HCT116 (cell line): ENCODE measurements around the gene CSAD.

Experiments used
- CTCF ChIP-seq, 3 experiments: fragments of 200-600 bp in 1 of 3; sonication (generic) in 1 of 3; IDR thresholded peaks in 2 of 3; conservative IDR thresholded peaks in 1 of 3; 2 replicates each; pipeline ENCODE4 v1.5.1; 2012 to 2017; ENCODE audit warnings: low read depth in 2 of 3, low read length in 2 of 3, antibody characterized with exemption in 1 of 3, borderline replicate concordance in 1 of 3, control low read depth in 1 of 3, mild to moderate bottlenecking in 1 of 3, mixed read lengths in 1 of 3, mixed run types in 1 of 3, moderate library complexity in 1 of 3; ENCODE audit not compliant: insufficient read depth in 1 of 3
- REST ChIP-seq: IDR thresholded peaks from 2 replicates; pipeline ENCODE4 v1.6.1; 2012; ENCODE audit warnings: low read depth

GRCh38 chr12:53186745-53187144 lies 6.0 kb upstream of the CSAD start:
- no peak for TF ChIP-seq REST
- TF ChIP-seq CTCF (IDR thresholded peaks at IDR 0.05 in 2 of 3, conservative IDR thresholded peaks at IDR 0.05 in 1 of 3; ENCODE audit: borderline replicate concordance in 1 of 3, insufficient read depth in 1 of 3, low read depth in 2 of 3, low read length in 2 of 3) = no peak
